Mesothelial cell of epicardium (in vitro differentiated cells): ENCODE results near the gene CTBP1. TPM values are rescaled to one million over a fixed set of nuclear protein-coding genes. Genes with fewer than 3 reads are reported as not detected.

Experiments
- DNase-seq, 2 experiments: peaks; one replicate each; pipeline ENCODE4 v3.0.0; 2021; ENCODE audit warnings: low spot score in 2 of 2; ENCODE audit not compliant: unreplicated experiment in 2 of 2
- H3K27ac Mint-ChIP-seq: 2 replicates; pipeline ENCODE4 v1.8.0; 2021; ENCODE audit warnings: mixed read lengths
- H3K27me3 Mint-ChIP-seq: 2 replicates; pipeline ENCODE4 v1.8.0; 2021; ENCODE audit warnings: low read depth, mixed read lengths
- H3K36me3 Mint-ChIP-seq: 2 replicates; pipeline ENCODE4 v1.8.0; 2021; ENCODE audit warnings: mixed read lengths
- H3K4me1 Mint-ChIP-seq: 2 replicates; pipeline ENCODE4 v1.8.0; 2021; ENCODE audit warnings: mixed read lengths
- H3K4me3 Mint-ChIP-seq: 2 replicates; pipeline ENCODE4 v1.8.0; 2021; ENCODE audit warnings: mild to moderate bottlenecking, moderate library complexity, mixed read lengths
- H3K9me3 Mint-ChIP-seq: 2 replicates; pipeline ENCODE4 v1.8.0; 2021; ENCODE audit warnings: mixed read lengths
- CTCF ChIP-seq: fragments of 200-600 bp; sonication (generic); IDR thresholded peaks from one replicate; pipeline ENCODE4 v1.5.0; 2021; ENCODE audit warnings: antibody characterized with exemption; ENCODE audit not compliant: unreplicated experiment
- total RNA-seq: library from RNA; stranded (reverse); gene quantifications from 3 replicates; pipeline ENCODE4 v1.2.1, GENCODE V29; 2021

The CTBP1 gene
- total RNA-seq, 1 donor from 2014 or later = 194 TPM

DNA sequence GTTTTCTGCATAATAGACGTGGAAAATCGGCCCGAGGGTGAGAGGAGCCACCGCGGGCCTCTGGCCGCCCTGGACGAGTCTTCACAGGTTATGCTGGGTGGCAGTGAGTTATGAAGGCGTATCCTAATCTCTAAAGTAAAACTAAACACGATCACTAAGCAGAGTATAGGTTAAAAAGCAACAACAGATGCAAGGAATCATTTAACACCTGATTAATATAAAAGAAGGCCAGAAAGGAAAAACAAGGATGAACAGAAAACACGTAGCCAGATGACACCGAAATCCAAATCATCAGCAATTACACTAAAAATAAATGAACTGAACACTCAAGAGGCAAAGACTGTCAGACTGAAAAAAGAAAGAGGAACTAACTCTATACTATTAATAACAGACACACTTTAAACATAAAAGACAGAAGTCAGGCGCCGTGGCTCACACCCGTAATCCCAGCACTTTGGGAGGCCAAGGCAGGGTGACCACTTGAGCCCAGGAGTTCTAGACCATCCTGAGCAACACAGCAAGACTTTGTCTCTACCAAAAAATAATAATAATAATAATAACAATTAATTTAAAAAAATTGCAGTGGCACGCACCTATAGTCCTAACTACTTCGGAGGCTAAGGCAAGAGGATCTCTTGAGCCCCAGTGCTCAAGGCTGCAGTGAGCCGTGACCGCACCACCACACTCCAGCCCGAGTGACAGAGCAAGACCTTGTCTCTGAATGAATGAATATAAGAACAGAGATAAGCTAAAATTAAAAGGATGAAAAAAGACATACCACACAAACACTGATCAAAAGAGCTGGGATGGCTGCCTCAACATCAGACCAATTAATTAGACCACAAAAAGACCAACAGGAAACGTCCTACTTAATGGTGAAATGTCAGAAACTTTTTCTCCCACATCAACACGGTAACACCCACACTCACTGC, 30.0 kb downstream of the CTBP1 start:
- Mint-ChIP-seq H3K9me3 (no peaks in the 10 kb centered on the region), H3K4me3 (no peak overlapping the region), H3K36me3 (peaks cover 31% of the 10 kb centered on the region), H3K4me1 (no peaks in the 10 kb centered on the region), H3K27me3 (no peaks in the 10 kb centered on the region), H3K27ac (peak overlapping the region; percentile 40)
- no peak for TF ChIP-seq CTCF
- DNase-seq = no peak

DNA sequence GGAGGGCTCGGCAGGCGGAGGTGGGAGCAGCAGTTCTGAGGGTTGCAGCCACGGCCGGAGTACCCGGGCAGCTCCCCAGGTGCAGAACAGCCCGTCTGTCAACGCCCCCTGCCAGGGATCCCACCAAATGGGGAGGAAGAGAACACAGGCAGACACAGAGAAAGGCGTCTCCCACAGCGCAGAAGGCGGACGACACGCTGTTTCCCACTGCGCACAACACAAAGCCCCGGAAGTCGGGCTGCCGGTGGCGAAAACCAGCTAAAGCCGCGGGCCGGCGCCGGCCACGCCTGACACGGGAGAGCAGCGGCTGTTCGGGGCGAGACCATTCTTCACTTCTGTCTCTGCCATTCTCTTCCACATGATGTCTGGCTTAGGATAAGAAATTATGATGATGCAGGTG, 31.6 kb downstream of the CTBP1 start:
- no peak for DNase-seq
- Mint-ChIP-seq H3K36me3 (peaks cover 30% of the 10 kb centered on the region), H3K4me3 (no peak overlapping the region), H3K4me1 (no peaks in the 10 kb centered on the region), H3K9me3 (no peaks in the 10 kb centered on the region), H3K27ac (no peak overlapping the region), H3K27me3 (no peaks in the 10 kb centered on the region)
- no peak for TF ChIP-seq CTCF

DNA sequence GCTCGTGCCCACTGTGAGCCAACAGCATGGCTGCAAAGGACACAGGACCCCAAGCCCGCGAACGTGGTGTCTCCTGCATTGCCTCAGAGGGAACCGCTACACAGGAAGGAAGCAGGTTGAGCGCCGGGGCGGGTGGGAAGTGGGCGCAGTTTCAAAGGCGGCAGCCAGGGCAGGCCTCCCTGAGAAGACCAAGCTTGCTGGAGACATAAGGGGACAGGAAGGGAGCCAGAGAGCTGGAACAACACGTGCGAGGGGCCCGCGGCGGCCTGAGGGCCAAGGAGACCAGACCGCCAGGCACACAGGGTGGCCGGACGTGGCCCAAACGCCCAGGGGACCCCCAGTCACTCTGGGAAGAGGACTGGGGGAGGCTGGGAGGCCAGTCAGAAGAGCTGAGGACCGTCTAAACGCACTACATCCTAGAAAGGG, 32.0 kb downstream of the CTBP1 start:
- peaks cover 30% of the 10 kb centered on the region for H3K36me3 Mint-ChIP-seq

GRCh38 chr4:1216076-1216614, 32.8 kb downstream of the CTBP1 start:
- peaks cover 25% of the 10 kb centered on the region for H3K36me3 Mint-ChIP-seq
- no peaks in the 10 kb centered on the region for H3K9me3 Mint-ChIP-seq
- H3K27ac Mint-ChIP-seq = no peak overlapping the region
- H3K4me3 Mint-ChIP-seq = no peak overlapping the region
- no peak for TF ChIP-seq CTCF
- H3K27me3 Mint-ChIP-seq = no peaks in the 10 kb centered on the region
- H3K4me1 Mint-ChIP-seq = no peaks in the 10 kb centered on the region
- no peak for DNase-seq

More for the DNA sequence above, 32.0 kb downstream of the CTBP1 start:
- Mint-ChIP-seq H3K27ac (no peak overlapping the region), H3K4me1 (no peaks in the 10 kb centered on the region), H3K4me3 (no peak overlapping the region), H3K9me3 (no peaks in the 10 kb centered on the region), H3K27me3 (no peaks in the 10 kb centered on the region)
- DNase-seq = no peak
- no peak for TF ChIP-seq CTCF

DNA sequence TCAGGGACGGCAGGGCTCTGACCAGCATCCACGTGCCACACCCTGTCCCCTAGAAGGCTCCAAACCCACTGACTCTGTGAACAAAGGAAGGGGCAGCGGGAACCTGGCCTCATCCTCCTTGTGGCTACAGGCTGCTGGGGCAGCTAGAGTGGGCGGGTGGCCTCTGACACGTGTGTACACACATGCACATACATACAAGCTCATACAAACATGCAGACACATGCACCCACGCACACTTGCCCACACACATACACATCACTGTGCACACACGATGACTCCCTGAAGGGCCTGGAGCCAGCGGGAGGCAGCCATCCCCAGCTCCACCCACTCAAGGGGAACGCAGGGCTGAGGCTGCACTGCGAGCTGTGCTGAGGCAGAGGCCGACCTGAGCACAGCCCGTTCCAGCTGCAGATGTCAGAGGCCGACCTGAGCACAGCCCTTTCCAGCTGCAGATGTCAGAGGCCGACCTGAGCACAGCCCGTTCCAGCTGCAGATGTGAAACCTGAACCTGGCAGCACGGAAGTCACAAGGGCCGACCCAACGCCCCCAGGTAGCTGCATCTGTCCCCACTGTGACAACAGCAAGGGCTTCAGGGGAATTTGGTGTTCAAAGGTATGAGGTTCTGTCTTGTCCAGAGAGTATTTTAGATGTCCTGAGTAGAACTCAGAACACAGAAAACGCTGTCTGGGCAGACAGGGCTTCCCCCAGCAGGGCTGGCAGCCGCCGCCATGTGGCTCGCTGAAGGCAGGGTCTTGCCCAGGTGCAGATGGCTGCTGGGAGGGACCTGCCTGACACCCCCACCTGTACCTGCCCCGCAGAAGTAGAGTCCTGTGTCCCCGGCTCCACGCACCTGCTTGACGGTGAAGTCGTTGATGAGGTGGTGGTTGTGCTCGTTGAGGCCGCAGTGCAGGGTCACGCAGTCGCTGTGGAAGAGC, 33.5 kb downstream of the CTBP1 start:
- Mint-ChIP-seq H3K4me1 (no peaks in the 10 kb centered on the region), H3K27me3 (no peaks in the 10 kb centered on the region), H3K36me3 (peaks cover 20% of the 10 kb centered on the region), H3K4me3 (no peak overlapping the region), H3K27ac (no peak overlapping the region), H3K9me3 (no peaks in the 10 kb centered on the region)
- no peak for TF ChIP-seq CTCF
- no peak for DNase-seq
